DLD1 (cell line): ENCODE measurements around the gene ALS2CL.
"Not testable (repeated sequence)": the region's sequence is repeated elsewhere in the genome, so short reads cannot be mapped to it uniquely, and the experiment has no call there.

ENCODE experiments used
- in situ Hi-C: cut with HindIII; loops from 2 replicates; pipeline ENCODE4 v1.10.0; 2017; ENCODE audit warnings: low sequenced_read_pairs

Gene ALS2CL

GRCh38 chr3:46693038-46693891 is at the start of gene ALS2CL:
Gene ALS2CL, minus strand, starts transcription at chr3:46693679. Its CDS starts 4,239 bp downstream, at chr3:46689440.
- in situ Hi-C loops = no loop called here

GRCh38 chr3:46742992-46743585 is 49.6 kb upstream of the ALS2CL start:
- in situ Hi-C loops = no loop called here

- in situ Hi-C loops = not testable (repeated sequence)
Observed at GRCh38 chr3:46739565-46739964, 46.1 kb upstream of the ALS2CL start.

- in situ Hi-C loops = no loop called here
Observed at GRCh38 chr3:46737329-46737731, 43.9 kb upstream of the ALS2CL start.

- in situ Hi-C loops = no loop called here
Observed at GRCh38 chr3:46736006-46736872, 42.8 kb upstream of the ALS2CL start.

GRCh38 chr3:46734773-46735172 is 41.3 kb upstream of the ALS2CL start:
- in situ Hi-C loops = no loop called here

- in situ Hi-C loops = no loop called here
Observed at GRCh38 chr3:46733026-46733800, 39.7 kb upstream of the ALS2CL start.

- in situ Hi-C loops = no loop called here
Observed at GRCh38 chr3:46731795-46732194, 38.3 kb upstream of the ALS2CL start.

GRCh38 chr3:46730819-46731218 is 37.3 kb upstream of the ALS2CL start:
- in situ Hi-C loops = no loop called here

GRCh38 chr3:46729038-46729437 is 35.6 kb upstream of the ALS2CL start:
- in situ Hi-C loops = no loop called here

- in situ Hi-C loops = no loop called here
Observed at GRCh38 chr3:46725621-46726314, 32.3 kb upstream of the ALS2CL start.

- in situ Hi-C loops = no loop called here
Observed at GRCh38 chr3:46724424-46724823, 30.9 kb upstream of the ALS2CL start.

- in situ Hi-C loops = no loop called here
Observed at GRCh38 chr3:46722443-46722842, 29.0 kb upstream of the ALS2CL start.

GRCh38 chr3:46721009-46721408 is 27.5 kb upstream of the ALS2CL start:
- in situ Hi-C loops = no loop called here

GRCh38 chr3:46719735-46720271 is 26.3 kb upstream of the ALS2CL start:
- in situ Hi-C loops = no loop called here

- in situ Hi-C loops = no loop called here
Observed at GRCh38 chr3:46719044-46719565, 25.6 kb upstream of the ALS2CL start.

- in situ Hi-C loops = no loop called here
Observed at GRCh38 chr3:46717447-46718231, 24.2 kb upstream of the ALS2CL start, which contains the start of gene PRSS50. Gene PRSS50, minus strand, starts transcription at chr3:46717869. Its CDS starts 45 bp downstream, at chr3:46717824.
